Natural killer cell (primary cell): ENCODE results near the gene PLN. TPM values are rescaled to one million over a fixed set of nuclear protein-coding genes. Genes with fewer than 3 reads are reported as not detected.

Experiments used
- ATAC-seq, 3 donors: fragments of 150-1000 bp in 2 of 3; fragments of 200-7000 bp in 1 of 3; cut with Tn5 transposase; 1 replicate in 1 of 3; 2 replicates in 2 of 3; pipeline ENCODE4 v1.10.0; 2021; ENCODE audit warnings: mild to moderate bottlenecking in 2 of 3, moderate library complexity in 2 of 3
- DNase-seq, 2 donors: peaks; one replicate each; pipeline versions ENCODE4 v3.0.0 to v3.0.0-alpha.2; 2013 to 2021; ENCODE audit warnings: mixed read lengths in 1 of 2
- H3K27ac ChIP-seq: one replicate; pipeline ENCODE4 v1.5.1; 2013; ENCODE audit warnings: mild to moderate bottlenecking, low read length
- H3K27me3 ChIP-seq: one replicate; pipeline ENCODE4 v1.6.1; 2013; ENCODE audit warnings: low read length; ENCODE audit not compliant: control insufficient read depth, insufficient read depth
- H3K36me3 ChIP-seq: one replicate; pipeline ENCODE4 v1.6.1; 2013; ENCODE audit warnings: low read length; ENCODE audit not compliant: control insufficient read depth, insufficient read depth
- H3K4me1 ChIP-seq: one replicate; pipeline ENCODE4 v1.6.1; 2013; ENCODE audit warnings: low read length; ENCODE audit not compliant: control insufficient read depth, insufficient read depth
- H3K4me3 ChIP-seq: one replicate; pipeline ENCODE4 v1.5.1; 2013; ENCODE audit warnings: low read length
- H3K9me3 ChIP-seq: one replicate; pipeline ENCODE4 v1.6.1; 2013; ENCODE audit warnings: low read length; ENCODE audit not compliant: control insufficient read depth, insufficient read depth
- H3K27ac Mint-ChIP-seq, 2 donors: one replicate each; pipeline ENCODE4 v1.8.0; 2022; ENCODE audit warnings: mild to moderate bottlenecking in 2 of 2, mixed read lengths in 2 of 2, moderate library complexity in 1 of 2
- H3K27me3 Mint-ChIP-seq, 2 donors: one replicate each; pipeline ENCODE4 v1.8.0; 2022; ENCODE audit warnings: low read depth in 2 of 2, mixed read lengths in 2 of 2
- H3K36me3 Mint-ChIP-seq: one replicate; pipeline ENCODE4 v1.8.0; 2022; ENCODE audit warnings: mixed read lengths
- H3K4me1 Mint-ChIP-seq, 2 donors: one replicate each; pipeline ENCODE4 v1.8.0; 2022; ENCODE audit warnings: mixed read lengths in 2 of 2
- H3K4me3 Mint-ChIP-seq: one replicate; pipeline ENCODE4 v1.8.0; 2022; ENCODE audit warnings: mild to moderate bottlenecking, moderate library complexity, mixed read lengths
- H3K9me3 Mint-ChIP-seq, 2 donors: one replicate each; pipeline ENCODE4 v1.8.0; 2022; ENCODE audit warnings: mixed read lengths in 2 of 2
- CTCF ChIP-seq: fragments of 200-600 bp; IDR thresholded peaks from one replicate; pipeline ENCODE4 v1.8.0; 2022; ENCODE audit warnings: antibody characterized with exemption
- WGBS: methylation state at CpG from one replicate; pipeline ENCODE4 v1.1.7; 2013; ENCODE audit warnings: missing lambda C conversion rate; ENCODE audit not compliant: insufficient coverage; 5-methylcytosine and 5-hydroxymethylcytosine counted together
- intact Hi-C: fragments of 100-400 bp; cut with micrococcal nuclease; formaldehyde crosslinking; loops from one replicate; pipeline ENCODE4 v1.14.2; 2022
- total RNA-seq, 4 donors: library from RNA; stranded (reverse); fragments of 120-200 nt in 1 of 4; gene quantifications; one replicate each; pipeline versions ENCODE4 v1.2.3 to v1.2.4, GENCODE V29; 2013 to 2022

Gene PLN
- total RNA-seq, 3 donors from 2014 or later (not counting 1 experiment from before 2014, with no cell fraction given) = not detected

GRCh38 chr6:118591897-118592296 lies 43.8 kb downstream of the PLN start:
- intact Hi-C loops = no loop called here
- Mint-ChIP-seq H3K9me3 (no peaks in the 10 kb centered on the region), H3K27me3 (no peaks in the 10 kb centered on the region), H3K4me1 (peaks cover 46 to 67% of the 10 kb centered on the region in 2 donors), H3K4me3 (no peak overlapping the region), H3K36me3 (no peaks in the 10 kb centered on the region), H3K27ac (peak overlapping the region in 1 of 2 donors; percentile 6)
- DNase-seq (no peak), ATAC-seq (no peak)
- no peaks in the 10 kb centered on the region for H3K36me3 ChIP-seq
- H3K27me3 ChIP-seq = no peaks in the 10 kb centered on the region
- no peaks in the 10 kb centered on the region for H3K9me3 ChIP-seq
- H3K4me1 ChIP-seq = no peaks in the 10 kb centered on the region
- WGBS = no CpG with 5 or more reads among the region's 3 CpGs
- H3K27ac ChIP-seq = no peak overlapping the region
- H3K4me3 ChIP-seq = no peak overlapping the region
- TF ChIP-seq CTCF = no peak

- ATAC-seq (no peak), DNase-seq (no peak)
- Histone ChIP-seq H3K4me1 (no peaks in the 10 kb centered on the region), H3K36me3 (no peaks in the 10 kb centered on the region), H3K4me3 (no peak overlapping the region), H3K9me3 (no peaks in the 10 kb centered on the region), H3K27me3 (no peaks in the 10 kb centered on the region), H3K27ac (no peak overlapping the region)
- H3K4me1 Mint-ChIP-seq = peaks cover 54 to 68% of the 10 kb centered on the region in 2 donors
- no peaks in the 10 kb centered on the region for H3K9me3 Mint-ChIP-seq
- WGBS = 88% methylated on average over 1 of the region's 1 CpG
- no peak for TF ChIP-seq CTCF
- intact Hi-C loops = no loop called here
- no peak overlapping the region for H3K4me3 Mint-ChIP-seq
- H3K27me3 Mint-ChIP-seq = no peaks in the 10 kb centered on the region
- H3K27ac Mint-ChIP-seq = no peak overlapping the region
- H3K36me3 Mint-ChIP-seq = no peaks in the 10 kb centered on the region
These were observed 46.8 kb downstream of the PLN start for GRCh38 chr6:118594877-118595276.

- intact Hi-C loops = no loop called here
- peak overlapping the region in 1 of 2 donors; percentile 56 for H3K27ac Mint-ChIP-seq
- peaks cover 37 to 50% of the 10 kb centered on the region in 2 donors for H3K4me1 Mint-ChIP-seq
- no peaks in the 10 kb centered on the region for H3K9me3 Mint-ChIP-seq
- no peak overlapping the region for H3K4me3 ChIP-seq
- ATAC-seq (no peak), DNase-seq (no peak)
- H3K27me3 Mint-ChIP-seq = no peaks in the 10 kb centered on the region
- H3K4me1 ChIP-seq = no peaks in the 10 kb centered on the region
- 99% methylated on average over 5 of the region's 5 CpGs for WGBS
- H3K36me3 Mint-ChIP-seq = no peaks in the 10 kb centered on the region
- H3K4me3 Mint-ChIP-seq = no peak overlapping the region
- no peak overlapping the region for H3K27ac ChIP-seq
- no peak for TF ChIP-seq CTCF
- H3K27me3 ChIP-seq = no peaks in the 10 kb centered on the region
- no peaks in the 10 kb centered on the region for H3K36me3 ChIP-seq
- no peaks in the 10 kb centered on the region for H3K9me3 ChIP-seq
These were observed 48.8 kb downstream of the PLN start for GRCh38 chr6:118596774-118597320.

DNA sequence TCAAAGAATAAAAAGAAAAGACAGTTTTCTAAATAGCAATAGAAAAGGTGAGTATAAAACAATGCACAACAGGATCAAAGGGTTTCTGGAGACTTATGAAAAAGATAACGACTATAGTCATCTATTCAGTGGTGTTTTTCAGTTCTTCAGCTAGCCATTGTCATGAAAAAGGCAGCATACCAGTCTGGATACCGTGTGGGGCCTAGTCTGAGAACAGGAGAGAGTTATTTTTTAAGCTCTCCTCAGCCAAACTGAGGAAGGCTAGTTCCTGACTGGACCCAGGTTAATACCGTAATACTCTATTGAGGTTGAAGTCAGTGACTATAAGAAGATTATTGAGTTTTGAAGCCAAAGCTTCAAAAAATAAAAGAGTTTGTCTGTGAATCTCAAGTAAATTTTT lies 49.5 kb downstream of the PLN start:
- intact Hi-C loops = no loop called here
- no peaks in the 10 kb centered on the region for H3K36me3 Mint-ChIP-seq
- H3K9me3 ChIP-seq = no peaks in the 10 kb centered on the region
- no peaks in the 10 kb centered on the region for H3K27me3 Mint-ChIP-seq
- no peak overlapping the region for H3K4me3 ChIP-seq
- 96% methylated on average over 3 of the region's 3 CpGs for WGBS
- H3K27ac Mint-ChIP-seq = peak overlapping the region in 1 of 2 donors; percentile 56
- no peaks in the 10 kb centered on the region for H3K4me1 ChIP-seq
- H3K9me3 Mint-ChIP-seq = no peaks in the 10 kb centered on the region
- TF ChIP-seq CTCF = no peak
- H3K27ac ChIP-seq = no peak overlapping the region
- no peaks in the 10 kb centered on the region for H3K27me3 ChIP-seq
- H3K36me3 ChIP-seq = peaks cover 3% of the 10 kb centered on the region
- no peak for ATAC-seq
- H3K4me1 Mint-ChIP-seq = peaks cover 40 to 47% of the 10 kb centered on the region in 2 donors
- H3K4me3 Mint-ChIP-seq = no peak overlapping the region
- DNase-seq = no peak
